Peyer's patch (tissue), 4 donors: ENCODE measurements around the gene GPC3. TPM values are rescaled to one million over a fixed set of nuclear protein-coding genes. Genes with fewer than 3 reads are reported as not detected.
"Not testable (repeated sequence)": the region's sequence is repeated elsewhere in the genome, so short reads cannot be mapped to it uniquely, and the experiment has no call there.

Experiments
- DNase-seq, 3 donors: peaks; one replicate each; pipeline ENCODE4 v3.0.0-alpha.2; 2017 to 2019
- H3K27ac ChIP-seq, 4 donors: fragments of 200-600 bp; sonication (generic); one replicate each; pipeline ENCODE4 v1.5.1; 2016 to 2019
- H3K27me3 ChIP-seq, 2 donors: fragments of 200-600 bp; sonication (generic); one replicate each; pipeline ENCODE4 v1.5.1; 2019
- H3K36me3 ChIP-seq, 3 donors: fragments of 200-600 bp; sonication (generic); one replicate each; pipeline ENCODE4 v1.5.1; 2016 to 2019
- H3K4me1 ChIP-seq, 4 donors: fragments of 200-600 bp; sonication (generic); one replicate each; pipeline ENCODE4 v1.5.1; 2016 to 2019
- H3K4me3 ChIP-seq, 4 donors: fragments of 200-600 bp; sonication (generic); 1 replicate in 3 of 4; 2 replicates in 1 of 4; pipeline ENCODE4 v1.5.1; 2016 to 2019; ENCODE audit warnings: mild to moderate bottlenecking in 1 of 4
- H3K9me3 ChIP-seq, 4 donors: fragments of 200-600 bp; sonication (generic); one replicate each; pipeline ENCODE4 v1.5.1; 2016 to 2019; ENCODE audit warnings: mild to moderate bottlenecking in 1 of 4
- POLR2A ChIP-seq, 2 donors: fragments of 450-650 bp; IDR thresholded peaks; one replicate each; pipeline ENCODE4 v1.5.1; 2017; ENCODE audit warnings: antibody characterized with exemption in 2 of 2, mild to moderate bottlenecking in 2 of 2, moderate library complexity in 2 of 2
- total RNA-seq, 4 donors: library from RNA; depleted of rRNA; stranded (reverse); fragments of >200 nt; gene quantifications; one replicate each; pipeline ENCODE4 v1.1.0, GENCODE V29; 2016
- TF ChIP-seq, protein P1 (sequence below), 6 experiments: fragments of 450-650 bp in 4 of 6; fragments of 200-600 bp in 2 of 6; sonication (generic) in 1 of 6; IDR thresholded peaks; one replicate each; pipeline ENCODE4 v1.5.1; 2017 to 2019; ENCODE audit warnings: antibody characterized with exemption in 6 of 6, mild to moderate bottlenecking in 3 of 6, moderate library complexity in 1 of 6

Gene GPC3
- total RNA-seq, 4 donors from 2014 or later = 1.1 to 7.2 (median 5.8) TPM

DNA sequence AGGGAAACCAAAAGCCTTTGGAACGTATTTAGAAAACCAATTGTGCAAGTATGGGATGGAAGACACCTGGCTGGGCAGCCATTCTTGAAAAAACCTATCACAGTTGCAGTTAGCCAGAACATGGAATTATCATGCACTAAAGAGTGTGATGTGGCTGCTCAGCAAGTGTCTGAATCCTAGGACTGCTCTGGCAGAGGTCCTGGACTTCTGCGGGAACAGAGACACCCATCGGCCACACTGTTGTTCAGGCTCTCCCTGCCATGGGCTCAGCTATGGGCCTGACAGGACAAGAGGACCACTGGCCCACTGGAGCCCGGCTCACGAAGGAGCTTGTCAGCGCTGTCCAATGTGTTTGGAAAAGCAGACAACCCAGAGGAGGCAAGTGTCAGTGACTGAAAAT lies 454.4 kb downstream of the GPC3 start:
- DNase-seq = no peak
- no peak overlapping the region for H3K27ac ChIP-seq
- H3K4me3 ChIP-seq = no peak overlapping the region
- H3K27me3 ChIP-seq = no peaks in the 10 kb centered on the region
- H3K4me1 ChIP-seq = no peaks in the 10 kb centered on the region
- TF ChIP-seq POLR2A (IDR thresholded peaks at IDR 0.05) = no peak
- TF ChIP-seq, protein P1, sequence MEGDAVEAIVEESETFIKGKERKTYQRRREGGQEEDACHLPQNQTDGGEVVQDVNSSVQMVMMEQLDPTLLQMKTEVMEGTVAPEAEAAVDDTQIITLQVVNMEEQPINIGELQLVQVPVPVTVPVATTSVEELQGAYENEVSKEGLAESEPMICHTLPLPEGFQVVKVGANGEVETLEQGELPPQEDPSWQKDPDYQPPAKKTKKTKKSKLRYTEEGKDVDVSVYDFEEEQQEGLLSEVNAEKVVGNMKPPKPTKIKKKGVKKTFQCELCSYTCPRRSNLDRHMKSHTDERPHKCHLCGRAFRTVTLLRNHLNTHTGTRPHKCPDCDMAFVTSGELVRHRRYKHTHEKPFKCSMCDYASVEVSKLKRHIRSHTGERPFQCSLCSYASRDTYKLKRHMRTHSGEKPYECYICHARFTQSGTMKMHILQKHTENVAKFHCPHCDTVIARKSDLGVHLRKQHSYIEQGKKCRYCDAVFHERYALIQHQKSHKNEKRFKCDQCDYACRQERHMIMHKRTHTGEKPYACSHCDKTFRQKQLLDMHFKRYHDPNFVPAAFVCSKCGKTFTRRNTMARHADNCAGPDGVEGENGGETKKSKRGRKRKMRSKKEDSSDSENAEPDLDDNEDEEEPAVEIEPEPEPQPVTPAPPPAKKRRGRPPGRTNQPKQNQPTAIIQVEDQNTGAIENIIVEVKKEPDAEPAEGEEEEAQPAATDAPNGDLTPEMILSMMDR (IDR thresholded peaks at IDR 0.05) = no peak
- no peaks in the 10 kb centered on the region for H3K9me3 ChIP-seq
- H3K36me3 ChIP-seq = no peaks in the 10 kb centered on the region

DNA sequence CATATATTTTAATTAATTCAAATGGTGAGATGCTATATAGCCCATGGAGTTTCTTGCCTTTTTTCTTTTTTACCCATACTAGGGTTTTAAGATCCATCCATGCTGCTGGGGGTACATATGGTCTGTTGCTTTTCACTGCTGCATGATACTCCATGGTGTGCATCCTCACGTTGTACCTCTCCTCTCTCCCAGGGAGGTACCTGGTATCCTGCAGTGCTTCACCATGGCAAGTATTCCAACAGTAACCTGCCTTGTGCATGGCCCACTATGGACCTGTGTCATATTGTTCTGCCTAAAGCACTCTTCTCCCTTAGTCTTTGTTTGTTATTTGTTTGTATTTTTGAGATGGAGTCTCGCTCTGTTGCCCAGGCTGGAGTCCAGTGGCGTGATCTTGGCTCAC lies 455.8 kb downstream of the GPC3 start:
- no peaks in the 10 kb centered on the region for H3K27me3 ChIP-seq
- no peak for TF ChIP-seq POLR2A (IDR thresholded peaks at IDR 0.05)
- TF ChIP-seq, protein P1 (IDR thresholded peaks at IDR 0.05) = no peak
- no peaks in the 10 kb centered on the region for H3K4me1 ChIP-seq
- DNase-seq = no peak
- no peaks in the 10 kb centered on the region for H3K9me3 ChIP-seq
- no peak overlapping the region for H3K4me3 ChIP-seq
- H3K36me3 ChIP-seq = no peaks in the 10 kb centered on the region
- H3K27ac ChIP-seq = no peak overlapping the region

DNA sequence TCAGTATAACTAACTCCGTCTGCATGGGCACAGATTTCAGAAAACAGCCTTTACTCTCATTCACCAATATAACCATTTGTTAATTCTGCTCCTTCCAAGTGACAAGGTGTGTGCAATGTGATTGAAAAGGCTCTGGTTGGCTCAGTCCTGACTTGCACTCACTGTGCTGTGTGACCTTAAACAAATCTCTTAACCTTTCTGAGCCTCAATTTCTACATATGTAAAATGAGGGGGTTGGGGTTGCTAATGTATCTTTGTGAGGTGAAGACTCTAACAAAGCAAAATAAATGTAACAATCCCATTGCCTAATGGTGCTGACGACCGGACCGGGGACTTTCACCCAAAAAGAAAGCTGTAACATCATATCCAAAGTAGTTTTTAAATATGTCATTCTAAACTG lies 457.6 kb downstream of the GPC3 start:
- Histone ChIP-seq H3K36me3 (no peaks in the 10 kb centered on the region), H3K27ac (no peak overlapping the region), H3K4me1 (no peaks in the 10 kb centered on the region), H3K27me3 (no peaks in the 10 kb centered on the region), H3K4me3 (no peak overlapping the region), H3K9me3 (no peaks in the 10 kb centered on the region)
- no peak for TF ChIP-seq POLR2A (IDR thresholded peaks at IDR 0.05)
- TF ChIP-seq, protein P1 (IDR thresholded peaks at IDR 0.05) = no peak
- no peak for DNase-seq

DNA sequence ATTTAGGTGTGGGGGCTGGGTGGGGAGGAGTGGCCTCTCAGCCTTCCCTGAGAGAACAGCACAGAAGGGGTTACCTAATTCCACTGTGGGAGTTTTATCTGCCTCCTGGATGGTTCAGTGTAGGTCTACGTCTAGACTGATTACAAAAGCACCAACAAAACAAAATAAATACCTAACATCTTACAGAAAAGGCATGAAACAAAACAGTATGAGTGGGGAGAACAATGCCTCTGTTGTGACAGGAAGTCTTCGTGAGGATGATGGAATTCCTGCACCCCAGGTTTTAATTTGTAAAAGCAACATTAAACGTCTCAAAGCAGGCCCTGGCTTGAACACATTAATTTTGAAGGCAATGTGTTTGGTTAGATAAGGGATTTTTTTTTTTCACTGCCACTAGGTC lies 458.0 kb downstream of the GPC3 start:
- no peaks in the 10 kb centered on the region for H3K27me3 ChIP-seq
- no peak overlapping the region for H3K27ac ChIP-seq
- no peak for TF ChIP-seq POLR2A (IDR thresholded peaks at IDR 0.05)
- TF ChIP-seq, protein P1 (IDR thresholded peaks at IDR 0.05) = no peak
- H3K36me3 ChIP-seq = no peaks in the 10 kb centered on the region
- no peaks in the 10 kb centered on the region for H3K9me3 ChIP-seq
- DNase-seq = no peak
- no peak overlapping the region for H3K4me3 ChIP-seq
- H3K4me1 ChIP-seq = no peaks in the 10 kb centered on the region

DNA sequence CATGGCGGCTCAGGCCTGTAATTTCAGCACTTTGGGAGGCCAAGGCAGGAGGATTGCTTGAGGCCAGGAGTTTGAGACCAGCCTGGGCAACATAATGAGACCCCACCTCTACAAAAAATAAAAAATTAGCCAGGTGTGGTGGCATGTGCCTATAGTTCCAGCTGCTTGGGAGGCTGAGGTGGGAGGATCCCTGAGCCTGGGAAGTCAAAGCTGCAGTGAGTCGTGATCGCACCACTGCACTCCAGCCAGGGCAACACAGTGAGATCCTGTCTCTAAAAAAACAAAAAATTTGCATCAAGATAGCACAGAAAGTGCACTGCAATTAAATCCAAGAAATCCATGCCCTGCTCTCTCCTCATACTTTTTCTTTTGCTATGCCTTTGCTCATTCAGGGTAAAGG lies 458.6 kb downstream of the GPC3 start:
- not testable (repeated sequence) for H3K36me3 ChIP-seq, DNase-seq, H3K27me3 ChIP-seq, H3K4me3 ChIP-seq, H3K9me3 ChIP-seq, H3K4me1 ChIP-seq, H3K27ac ChIP-seq

DNA sequence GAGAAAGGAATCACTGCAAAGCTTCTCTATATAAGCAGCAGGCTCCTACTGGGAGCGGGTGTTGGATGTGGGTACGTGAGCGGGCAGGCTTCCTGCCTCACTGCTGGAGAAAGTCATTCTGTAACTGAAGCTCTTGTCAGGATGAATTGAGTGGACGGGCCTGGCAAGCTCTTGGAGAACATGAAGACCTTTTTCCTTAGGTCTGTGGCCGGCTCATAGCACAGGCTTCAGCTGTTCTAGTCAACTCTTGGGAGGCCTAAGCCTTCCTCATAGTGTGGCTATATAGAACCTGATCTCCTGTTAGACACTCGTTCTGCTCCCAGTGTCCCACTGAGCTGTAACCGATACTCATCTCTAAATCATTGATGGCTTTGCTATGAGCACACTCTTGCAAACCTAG lies 461.9 kb downstream of the GPC3 start:
- DNase-seq = no peak
- H3K27ac ChIP-seq = no peak overlapping the region
- no peaks in the 10 kb centered on the region for H3K4me1 ChIP-seq

More for the DNA sequence above, 461.9 kb downstream of the GPC3 start:
- Histone ChIP-seq H3K9me3 (no peaks in the 10 kb centered on the region), H3K27me3 (no peaks in the 10 kb centered on the region), H3K36me3 (no peaks in the 10 kb centered on the region), H3K4me3 (no peak overlapping the region)
- no peak for TF ChIP-seq POLR2A (IDR thresholded peaks at IDR 0.05)
- TF ChIP-seq, protein P1 (IDR thresholded peaks at IDR 0.05) = no peak
